DOHH2 (cell line): Measurements from ENCODE around the gene GARNL3.

Experiments
- H3F3A ChIP-seq: fragments of 200-600 bp; sonication (generic), shearing (Covaris generic); 2 replicates; pipeline ENCODE4 v1.6.0; 2016; ENCODE audit warnings: antibody characterized with exemption, mild to moderate bottlenecking; ENCODE audit not compliant: control insufficient read depth, insufficient read depth
- H3K27ac ChIP-seq: fragments of 200-600 bp; sonication (generic); 2 replicates; pipeline ENCODE4 v1.5.1; 2014; ENCODE audit warnings: low read depth, mild to moderate bottlenecking, low read length, moderate library complexity
- H3K27me3 ChIP-seq: fragments of 200-600 bp; sonication (generic); 2 replicates; pipeline ENCODE4 v1.6.1; 2014; ENCODE audit warnings: mild to moderate bottlenecking, low read length, mixed read lengths; ENCODE audit not compliant: control insufficient read depth
- H3K36me3 ChIP-seq: fragments of 200-600 bp; sonication (generic); 2 replicates; pipeline ENCODE4 v1.6.1; 2014; ENCODE audit warnings: mild to moderate bottlenecking, low read length, moderate library complexity, mixed read lengths; ENCODE audit not compliant: control insufficient read depth
- H3K4me1 ChIP-seq: fragments of 200-600 bp; sonication (generic); 2 replicates; pipeline ENCODE4 v1.6.1; 2014; ENCODE audit warnings: mild to moderate bottlenecking, low read length, mixed read lengths; ENCODE audit not compliant: control insufficient read depth
- H3K4me2 ChIP-seq: fragments of 200-600 bp; sonication (generic); 2 replicates; pipeline ENCODE4 v1.6.0; 2014; ENCODE audit warnings: mild to moderate bottlenecking, low read length, moderate library complexity
- H3K4me3 ChIP-seq: fragments of 200-600 bp; sonication (generic); 2 replicates; pipeline ENCODE4 v1.5.1; 2014; ENCODE audit warnings: mild to moderate bottlenecking, low read length, mixed read lengths
- H3K79me2 ChIP-seq: fragments of 200-600 bp; sonication (generic); 2 replicates; pipeline ENCODE4 v1.6.1; 2014; ENCODE audit warnings: mild to moderate bottlenecking, low read length, mixed read lengths; ENCODE audit not compliant: control insufficient read depth
- H3K9me2 ChIP-seq: fragments of 200-600 bp; sonication (generic); replicated peaks from 2 replicates; pipeline ENCODE4 v1.6.1; 2014; ENCODE audit warnings: mild to moderate bottlenecking, low read length, mixed read lengths; ENCODE audit not compliant: control insufficient read depth
- H3K9me3 ChIP-seq: fragments of 200-600 bp; sonication (generic); 2 replicates; pipeline ENCODE4 v1.6.1; 2014; ENCODE audit warnings: antibody characterized with exemption, low read length, mixed read lengths; ENCODE audit not compliant: control insufficient read depth, insufficient read depth
- H4K20me1 ChIP-seq: fragments of 200-600 bp; sonication (generic); 2 replicates; pipeline ENCODE4 v1.6.0; 2014; ENCODE audit warnings: low read depth, mild to moderate bottlenecking, antibody characterized with exemption, low read length, moderate library complexity; ENCODE audit not compliant: control insufficient read depth, insufficient read depth
- EZH2phosphoT487 ChIP-seq: fragments of 200-600 bp; sonication (generic); IDR thresholded peaks from 2 replicates; pipeline ENCODE4 v1.6.1; 2017; ENCODE audit warnings: borderline replicate concordance, mild to moderate bottlenecking, antibody characterized with exemption, low read length, moderate library complexity, mixed read lengths
- TF ChIP-seq, protein P1 (sequence below): fragments of 200-600 bp; sonication (generic); IDR thresholded peaks from one replicate; pipeline ENCODE4 v1.5.1; 2014; ENCODE audit warnings: antibody characterized with exemption, mild to moderate bottlenecking, low read depth, low read length; ENCODE audit not compliant: poor library complexity, severe bottlenecking

The GARNL3 gene

GRCh38 chr9:127263237-127263636 lies 1.3 kb upstream of the GARNL3 start:
- H3K9me2 ChIP-seq: no peaks in the 10 kb centered on the region
- H3F3A ChIP-seq: no peaks in the 10 kb centered on the region
- no peaks in the 10 kb centered on the region for H3K79me2 ChIP-seq
- H4K20me1 ChIP-seq: no peaks in the 10 kb centered on the region
- H3K27ac ChIP-seq: no peak overlapping the region
- 0 out of 2 replicates have a peak, but pooled peaks cover 6% of the 10 kb centered on the region for H3K27me3 ChIP-seq
- TF ChIP-seq, protein P1, sequence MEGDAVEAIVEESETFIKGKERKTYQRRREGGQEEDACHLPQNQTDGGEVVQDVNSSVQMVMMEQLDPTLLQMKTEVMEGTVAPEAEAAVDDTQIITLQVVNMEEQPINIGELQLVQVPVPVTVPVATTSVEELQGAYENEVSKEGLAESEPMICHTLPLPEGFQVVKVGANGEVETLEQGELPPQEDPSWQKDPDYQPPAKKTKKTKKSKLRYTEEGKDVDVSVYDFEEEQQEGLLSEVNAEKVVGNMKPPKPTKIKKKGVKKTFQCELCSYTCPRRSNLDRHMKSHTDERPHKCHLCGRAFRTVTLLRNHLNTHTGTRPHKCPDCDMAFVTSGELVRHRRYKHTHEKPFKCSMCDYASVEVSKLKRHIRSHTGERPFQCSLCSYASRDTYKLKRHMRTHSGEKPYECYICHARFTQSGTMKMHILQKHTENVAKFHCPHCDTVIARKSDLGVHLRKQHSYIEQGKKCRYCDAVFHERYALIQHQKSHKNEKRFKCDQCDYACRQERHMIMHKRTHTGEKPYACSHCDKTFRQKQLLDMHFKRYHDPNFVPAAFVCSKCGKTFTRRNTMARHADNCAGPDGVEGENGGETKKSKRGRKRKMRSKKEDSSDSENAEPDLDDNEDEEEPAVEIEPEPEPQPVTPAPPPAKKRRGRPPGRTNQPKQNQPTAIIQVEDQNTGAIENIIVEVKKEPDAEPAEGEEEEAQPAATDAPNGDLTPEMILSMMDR: no peak
- no peak for TF ChIP-seq EZH2phosphoT487
- no peak overlapping the region for H3K4me2 ChIP-seq
- no peaks in the 10 kb centered on the region for H3K4me1 ChIP-seq
- no peak overlapping the region for H3K4me3 ChIP-seq
- no peaks in the 10 kb centered on the region for H3K36me3 ChIP-seq
- no peaks in the 10 kb centered on the region for H3K9me3 ChIP-seq

DNA sequence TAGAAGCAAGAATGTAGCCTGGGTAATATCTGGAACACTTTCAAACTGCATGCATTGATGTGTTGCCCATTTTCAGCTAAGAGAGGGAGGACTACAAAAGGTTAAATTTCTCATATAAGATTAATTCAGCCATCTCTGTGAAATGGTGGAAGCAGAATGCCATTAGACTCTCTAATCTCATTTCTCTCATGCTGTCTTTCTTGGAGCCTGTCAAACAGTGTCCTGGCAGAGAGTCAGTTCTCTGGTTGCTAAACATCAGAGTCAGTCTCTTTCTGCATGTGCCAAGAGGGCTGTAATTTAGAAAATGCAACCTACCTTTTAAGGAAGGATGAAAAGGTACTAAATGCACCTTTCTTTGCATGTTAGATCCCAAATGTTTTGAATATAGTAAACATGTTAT lies 910 bp upstream of the GARNL3 start:
- Histone ChIP-seq H3K4me1 (no peaks in the 10 kb centered on the region), H3F3A (no peaks in the 10 kb centered on the region), H3K27me3 (0 out of 2 replicates have a peak, but pooled peaks cover 6% of the 10 kb centered on the region), H3K9me3 (no peaks in the 10 kb centered on the region), H3K27ac (no peak overlapping the region), H3K4me2 (no peak overlapping the region), H3K9me2 (no peaks in the 10 kb centered on the region), H3K4me3 (no peak overlapping the region), H3K36me3 (no peaks in the 10 kb centered on the region), H4K20me1 (no peaks in the 10 kb centered on the region), H3K79me2 (no peaks in the 10 kb centered on the region)
- no peak for TF ChIP-seq EZH2phosphoT487
- TF ChIP-seq, protein P1: no peak

DNA sequence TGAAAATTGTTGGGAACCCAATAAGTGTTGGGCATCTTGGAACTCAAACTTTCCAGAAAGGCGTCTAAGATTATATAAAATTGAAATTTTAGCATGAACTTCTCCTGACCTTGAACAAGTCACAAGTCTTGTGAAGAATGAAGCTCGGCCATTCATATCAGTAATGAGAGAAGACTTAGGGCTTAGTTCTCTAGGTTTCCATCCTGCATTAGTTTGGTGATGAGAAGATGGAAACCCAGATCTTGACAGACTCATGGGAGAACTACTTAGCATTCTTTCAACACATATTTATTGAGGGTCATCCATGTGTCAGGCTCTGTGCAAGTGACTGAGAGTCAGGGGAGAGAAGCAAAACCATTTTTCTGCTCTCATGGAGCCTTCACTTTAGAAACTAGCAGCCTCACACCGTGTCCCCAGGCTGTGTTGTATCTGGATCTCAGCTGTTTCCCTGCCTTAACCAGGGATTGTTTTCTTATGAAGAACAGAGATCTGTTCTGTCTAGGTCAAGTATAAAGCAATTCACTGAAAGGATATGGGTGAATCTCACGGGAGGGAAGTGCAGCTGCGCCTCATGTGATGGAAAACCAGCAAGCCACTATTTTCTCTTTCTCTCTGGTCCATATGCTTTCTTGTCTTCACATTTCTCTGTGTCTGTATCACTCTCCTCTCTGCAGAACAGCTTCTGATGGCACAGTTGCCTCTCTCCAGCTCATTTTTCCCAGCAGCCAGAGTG lies 3.4 kb downstream of the GARNL3 start:
- Histone ChIP-seq H3K4me2 (no peak overlapping the region), H3K4me3 (no peak overlapping the region), H3K27me3 (peaks cover 7% of the 10 kb centered on the region; the same call in 1 of the 2 replicates), H3K9me2 (no peaks in the 10 kb centered on the region), H4K20me1 (no peaks in the 10 kb centered on the region), H3K27ac (no peak overlapping the region), H3K79me2 (no peaks in the 10 kb centered on the region), H3K4me1 (peaks cover 4% of the 10 kb centered on the region; the same call in 1 of the 2 replicates), H3F3A (no peaks in the 10 kb centered on the region), H3K36me3 (no peaks in the 10 kb centered on the region), H3K9me3 (no peaks in the 10 kb centered on the region)
- TF ChIP-seq, protein P1: no peak
- TF ChIP-seq EZH2phosphoT487: no peak
